Endodermal cell (in vitro differentiated cells): ENCODE data around the gene CRTC1. TPM values are rescaled to one million over a fixed set of nuclear protein-coding genes. Genes with fewer than 3 reads are reported as not detected.

Experiments used
- DNase-seq: peaks from one replicate; pipeline ENCODE4 v3.0.0-alpha.2; 2017
- H3K27ac ChIP-seq: 2 replicates; pipeline ENCODE4 v1.5.1; 2013; ENCODE audit warnings: mild to moderate bottlenecking, low read depth, low read length, moderate library complexity
- H3K27me3 ChIP-seq: 2 replicates; pipeline ENCODE4 v1.6.1; 2013; ENCODE audit warnings: mild to moderate bottlenecking, low read length, moderate library complexity; ENCODE audit not compliant: insufficient read depth, control insufficient read depth, poor library complexity, severe bottlenecking
- H3K36me3 ChIP-seq: 2 replicates; pipeline ENCODE4 v1.7.0; 2013; ENCODE audit warnings: mild to moderate bottlenecking, low read length, moderate library complexity; ENCODE audit not compliant: control insufficient read depth, insufficient read depth
- H3K4me1 ChIP-seq: one replicate; pipeline ENCODE4 v1.7.0; 2013; ENCODE audit warnings: low read length; ENCODE audit not compliant: control insufficient read depth, insufficient read depth
- H3K4me3 ChIP-seq: 2 replicates; pipeline ENCODE4 v1.5.1; 2013; ENCODE audit warnings: mild to moderate bottlenecking, low read length, moderate library complexity
- H3K9ac ChIP-seq: 2 replicates; pipeline ENCODE4 v1.6.1; 2013; ENCODE audit warnings: mild to moderate bottlenecking, low read length, moderate library complexity; ENCODE audit not compliant: poor library complexity, severe bottlenecking; ENCODE audit errors: extremely low read depth
- H3K9me3 ChIP-seq: 2 replicates; pipeline ENCODE4 v1.6.1; 2013; ENCODE audit warnings: mild to moderate bottlenecking, low read length, moderate library complexity; ENCODE audit not compliant: control insufficient read depth
- H3K27ac Mint-ChIP-seq: 2 replicates; pipeline ENCODE4 v1.8.0; 2020; ENCODE audit warnings: mixed read lengths
- H3K27me3 Mint-ChIP-seq: 2 replicates; pipeline ENCODE4 v1.8.0; 2021; ENCODE audit warnings: mild to moderate bottlenecking, mixed read lengths; ENCODE audit not compliant: insufficient read depth
- H3K36me3 Mint-ChIP-seq: 2 replicates; pipeline ENCODE4 v1.8.0; 2020; ENCODE audit warnings: low read depth, mixed read lengths
- H3K4me1 Mint-ChIP-seq: 2 replicates; pipeline ENCODE4 v1.8.0; 2020; ENCODE audit warnings: mixed read lengths
- H3K4me3 Mint-ChIP-seq: 2 replicates; pipeline ENCODE4 v1.8.0; 2020; ENCODE audit warnings: mild to moderate bottlenecking, moderate library complexity, mixed read lengths
- H3K9me3 Mint-ChIP-seq: 2 replicates; pipeline ENCODE4 v1.8.0; 2020; ENCODE audit warnings: mild to moderate bottlenecking, mixed read lengths
- CTCF ChIP-seq: fragments of 200-600 bp; sonication (generic); conservative IDR thresholded peaks from 2 replicates; pipeline ENCODE4 v1.5.0; 2021; ENCODE audit warnings: antibody characterized with exemption, mild to moderate bottlenecking
- WGBS, 2 experiments: methylation state at CpG; one replicate each; pipeline versions ENCODE4 v1.1.5 to v1.1.7; 2013; ENCODE audit warnings: missing lambda C conversion rate in 2 of 2, mixed read lengths in 1 of 2; ENCODE audit not compliant: insufficient coverage in 1 of 2, insufficient read length in 1 of 2; 5-methylcytosine and 5-hydroxymethylcytosine counted together
- total RNA-seq, 2 donors: library from RNA; stranded (reverse); fragmentation: NEBNext Ultra II Directional in 1 of 2; extraction: Animal tissue kit (Norgen Biotek cat#: 25700) in 1 of 2; gene quantifications; 2 replicates in 1 of 2; 3 replicates in 1 of 2; pipeline ENCODE4 v1.2.1, GENCODE V29; 2021

The CRTC1 gene
- total RNA-seq, 2 donors from 2014 or later, result 26.6 to 29.7 TPM

DNA sequence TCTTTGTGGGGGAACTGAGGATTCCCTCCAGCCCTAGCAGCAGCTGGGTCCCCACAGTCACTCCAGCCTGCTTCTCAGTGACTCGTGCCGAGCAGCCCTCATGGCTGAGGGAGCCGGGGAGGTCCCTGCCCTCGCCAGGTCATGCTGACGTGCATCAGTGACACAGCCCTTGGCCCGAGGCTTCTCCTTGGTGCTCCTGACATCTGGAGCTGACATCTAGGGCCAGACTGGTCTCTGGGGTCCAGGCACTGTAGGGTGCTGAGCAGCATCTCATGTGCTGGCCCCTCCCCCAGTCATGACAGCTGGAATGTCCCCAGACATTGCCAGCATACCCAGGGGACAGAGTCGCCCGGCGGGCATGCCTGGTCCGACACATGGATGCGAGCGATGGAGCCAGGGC is 93.3 kb downstream of the CRTC1 start:
- no peak for TF ChIP-seq CTCF
- Mint-ChIP-seq H3K4me1 (no peaks in the 10 kb centered on the region), H3K9me3 (no peaks in the 10 kb centered on the region), H3K4me3 (no peak overlapping the region), H3K36me3 (no peaks in the 10 kb centered on the region), H3K27me3 (peaks cover 67% of the 10 kb centered on the region), H3K27ac (no peak overlapping the region)
- no peak overlapping the region for H3K9ac ChIP-seq
- no peak for DNase-seq
- H3K27me3 ChIP-seq, result peaks cover 86% of the 10 kb centered on the region
- H3K27ac ChIP-seq, result no peak overlapping the region
- H3K9me3 ChIP-seq, result no peaks in the 10 kb centered on the region
- H3K4me1 ChIP-seq, result no peaks in the 10 kb centered on the region
- H3K36me3 ChIP-seq, result no peaks in the 10 kb centered on the region
- WGBS, 2 experiments, result 55 to 80% methylated on average over 7 to 12 of the region's 12 CpGs
- H3K4me3 ChIP-seq, result no peak overlapping the region

GRCh38 chr19:18777301-18778075 is 94.0 kb downstream of the CRTC1 start:
- peaks cover 67% of the 10 kb centered on the region for H3K27me3 Mint-ChIP-seq
- no peaks in the 10 kb centered on the region for H3K36me3 Mint-ChIP-seq
- no peak overlapping the region for H3K27ac ChIP-seq
- DNase-seq, result no peak
- H3K4me3 ChIP-seq, result no peak overlapping the region
- no peaks in the 10 kb centered on the region for H3K9me3 ChIP-seq
- no peaks in the 10 kb centered on the region for H3K36me3 ChIP-seq
- peaks cover 86% of the 10 kb centered on the region for H3K27me3 ChIP-seq
- H3K27ac Mint-ChIP-seq, result no peak overlapping the region
- no peaks in the 10 kb centered on the region for H3K4me1 Mint-ChIP-seq
- no peaks in the 10 kb centered on the region for H3K9me3 Mint-ChIP-seq
- no peak overlapping the region for H3K4me3 Mint-ChIP-seq
- WGBS, 2 experiments, result 52 to 60% methylated on average over 37 to 69 of the region's 71 CpGs
- TF ChIP-seq CTCF, result no peak
- no peak overlapping the region for H3K9ac ChIP-seq
- H3K4me1 ChIP-seq, result no peaks in the 10 kb centered on the region

DNA sequence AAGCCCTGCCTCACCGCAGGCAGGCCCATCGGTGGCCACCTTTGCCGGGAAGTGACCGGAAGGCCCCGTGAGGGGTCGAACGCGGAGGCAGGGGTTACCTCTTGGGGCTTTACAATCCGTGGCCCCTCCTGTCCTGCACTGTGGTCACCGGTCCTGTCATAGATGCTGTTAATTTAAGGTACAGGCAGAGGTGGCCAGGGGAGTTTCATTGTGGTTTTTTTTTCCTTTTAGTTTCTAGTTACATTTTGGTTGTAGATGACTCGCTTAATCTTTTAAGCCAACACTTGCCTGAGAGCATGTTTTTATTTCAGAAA is 94.6 kb downstream of the CRTC1 start:
- H3K27me3 Mint-ChIP-seq, result peaks cover 67% of the 10 kb centered on the region

More for the DNA sequence above, 94.6 kb downstream of the CRTC1 start:
- TF ChIP-seq CTCF, result no peak
- Histone ChIP-seq H3K4me3 (no peak overlapping the region), H3K4me1 (no peaks in the 10 kb centered on the region), H3K36me3 (no peaks in the 10 kb centered on the region), H3K27ac (no peak overlapping the region), H3K9me3 (no peaks in the 10 kb centered on the region), H3K27me3 (peaks cover 86% of the 10 kb centered on the region), H3K9ac (no peak overlapping the region)
- H3K4me1 Mint-ChIP-seq, result no peaks in the 10 kb centered on the region
- H3K4me3 Mint-ChIP-seq, result no peak overlapping the region
- no peak overlapping the region for H3K27ac Mint-ChIP-seq
- WGBS, 2 experiments, result 50 to 64% methylated on average over 2 to 11 of the region's 11 CpGs
- no peaks in the 10 kb centered on the region for H3K9me3 Mint-ChIP-seq
- DNase-seq, result no peak
- H3K36me3 Mint-ChIP-seq, result no peaks in the 10 kb centered on the region
